Fibroblast of gingiva (primary cell): ENCODE data around the gene PTH1R.

ENCODE experiments used
- DNase-seq: peaks from one replicate; pipeline ENCODE4 v3.0.0-alpha.2; 2011; ENCODE audit warnings: low read depth

Gene PTH1R

DNA sequence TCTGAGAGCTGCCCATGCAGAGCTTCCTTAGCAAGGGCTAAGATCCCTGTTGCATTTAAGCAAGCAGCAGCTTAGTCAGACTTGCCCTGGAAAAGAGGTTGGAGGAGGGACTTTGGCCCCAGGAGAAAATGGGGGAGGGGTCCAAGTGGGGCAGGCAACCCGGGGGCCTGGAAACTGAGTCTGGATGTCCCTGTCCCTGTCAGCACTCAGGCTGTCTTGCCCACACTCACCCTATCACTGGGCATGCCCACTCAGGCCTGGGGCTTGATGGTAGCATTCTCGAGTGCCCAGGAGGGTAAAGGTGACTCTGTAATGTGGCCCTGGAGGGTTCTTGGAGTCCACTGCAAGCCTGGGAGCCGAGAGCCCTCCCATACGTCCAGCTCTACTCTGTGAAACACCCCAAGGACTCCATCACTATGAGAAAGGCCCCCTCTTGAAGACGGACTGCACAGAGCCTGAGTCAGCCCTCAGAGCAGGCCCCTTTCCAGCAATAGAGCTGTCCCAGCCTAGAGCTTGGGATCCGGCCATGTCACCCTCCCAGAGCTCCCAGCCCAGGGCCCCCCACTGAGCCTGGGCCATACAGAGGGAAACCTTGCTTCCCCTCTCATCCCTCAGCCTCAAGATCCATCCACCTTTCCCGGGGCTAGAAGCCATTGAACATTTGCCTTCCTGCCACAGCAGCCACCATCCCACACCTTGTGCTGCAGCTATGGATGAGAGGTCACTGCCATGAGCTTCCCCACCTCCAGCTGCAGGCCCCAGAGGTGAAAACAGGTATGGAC lies 27.6 kb upstream of the PTH1R start:
- DNase-seq = no peak

- no peak for DNase-seq
These were observed 27.1 kb upstream of the PTH1R start for GRCh38 chr3:46850468-46850779.

GRCh38 chr3:46851364-46852333 lies 25.9 kb upstream of the PTH1R start:
- no peak for DNase-seq

- no peak for DNase-seq
These were observed 25.2 kb upstream of the PTH1R start for GRCh38 chr3:46852334-46852720.

GRCh38 chr3:46852839-46853355 lies 24.6 kb upstream of the PTH1R start:
- no peak for DNase-seq

DNA sequence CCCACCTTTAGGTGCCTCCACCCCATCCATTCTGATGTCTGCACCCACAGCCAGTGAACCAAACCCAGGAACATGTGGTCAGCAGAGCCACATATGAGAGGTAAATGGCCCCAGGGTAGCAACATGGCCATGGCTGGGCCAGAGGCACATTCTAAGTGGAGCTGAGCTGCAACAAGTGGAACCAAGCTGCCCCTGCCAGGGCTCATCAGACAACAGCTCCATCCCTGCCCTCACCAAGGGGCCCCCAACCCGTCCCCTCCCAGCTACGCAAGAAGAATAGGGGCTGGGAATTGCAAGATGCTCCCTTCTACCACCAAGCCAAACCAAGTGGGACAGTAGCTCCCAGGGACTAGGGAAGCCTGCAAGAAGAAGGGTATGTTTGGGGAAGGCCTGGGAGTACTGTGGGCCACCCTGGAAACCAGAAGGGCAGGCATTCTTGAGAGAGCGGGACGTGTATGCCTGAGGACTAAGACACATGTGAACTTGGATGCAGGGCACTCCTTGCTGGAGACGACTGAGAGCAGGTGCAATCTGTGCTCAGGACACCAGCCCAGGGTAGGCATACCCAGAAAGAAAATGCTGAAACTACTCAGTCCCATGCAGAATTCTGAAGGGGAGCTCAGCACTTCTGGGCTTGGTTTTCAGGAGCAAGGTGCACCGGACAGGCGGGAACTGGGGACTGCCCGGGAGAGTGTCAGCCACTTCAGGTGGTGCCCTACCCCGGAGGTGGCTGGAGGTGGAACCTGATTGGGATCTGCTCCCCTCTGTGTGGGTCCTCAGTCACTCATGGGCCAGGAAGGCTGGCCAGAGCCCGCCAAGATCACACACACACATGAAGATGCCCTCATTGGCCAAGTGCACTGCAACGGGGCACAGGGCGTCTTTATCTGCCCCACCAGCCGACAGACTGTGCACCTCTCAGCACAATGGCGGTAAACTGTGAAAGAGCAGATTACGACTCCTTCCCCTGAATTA lies 23.8 kb upstream of the PTH1R start:
- no peak for DNase-seq

DNA sequence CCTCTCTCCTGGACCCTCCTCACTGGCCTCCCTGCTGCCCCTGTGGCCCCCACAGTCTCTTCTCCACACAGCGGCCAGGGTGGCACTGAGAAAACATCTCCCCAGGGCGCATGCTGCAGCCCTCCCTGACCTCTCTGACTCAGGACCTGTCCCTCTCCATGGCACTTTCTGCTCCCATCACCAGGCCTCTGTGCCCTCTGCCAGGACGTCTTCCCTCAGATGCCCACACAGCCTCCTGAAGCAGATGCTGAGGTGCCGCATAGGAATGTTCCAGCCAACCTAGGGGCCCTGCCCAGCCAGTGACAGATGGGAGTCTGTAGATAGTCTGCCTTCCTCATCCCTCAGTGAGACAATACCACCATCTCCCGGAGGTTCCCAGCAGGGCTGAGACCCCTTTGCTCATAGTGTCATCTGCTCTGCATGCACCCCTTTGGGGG lies 22.9 kb upstream of the PTH1R start:
- DNase-seq = no peak

DNA sequence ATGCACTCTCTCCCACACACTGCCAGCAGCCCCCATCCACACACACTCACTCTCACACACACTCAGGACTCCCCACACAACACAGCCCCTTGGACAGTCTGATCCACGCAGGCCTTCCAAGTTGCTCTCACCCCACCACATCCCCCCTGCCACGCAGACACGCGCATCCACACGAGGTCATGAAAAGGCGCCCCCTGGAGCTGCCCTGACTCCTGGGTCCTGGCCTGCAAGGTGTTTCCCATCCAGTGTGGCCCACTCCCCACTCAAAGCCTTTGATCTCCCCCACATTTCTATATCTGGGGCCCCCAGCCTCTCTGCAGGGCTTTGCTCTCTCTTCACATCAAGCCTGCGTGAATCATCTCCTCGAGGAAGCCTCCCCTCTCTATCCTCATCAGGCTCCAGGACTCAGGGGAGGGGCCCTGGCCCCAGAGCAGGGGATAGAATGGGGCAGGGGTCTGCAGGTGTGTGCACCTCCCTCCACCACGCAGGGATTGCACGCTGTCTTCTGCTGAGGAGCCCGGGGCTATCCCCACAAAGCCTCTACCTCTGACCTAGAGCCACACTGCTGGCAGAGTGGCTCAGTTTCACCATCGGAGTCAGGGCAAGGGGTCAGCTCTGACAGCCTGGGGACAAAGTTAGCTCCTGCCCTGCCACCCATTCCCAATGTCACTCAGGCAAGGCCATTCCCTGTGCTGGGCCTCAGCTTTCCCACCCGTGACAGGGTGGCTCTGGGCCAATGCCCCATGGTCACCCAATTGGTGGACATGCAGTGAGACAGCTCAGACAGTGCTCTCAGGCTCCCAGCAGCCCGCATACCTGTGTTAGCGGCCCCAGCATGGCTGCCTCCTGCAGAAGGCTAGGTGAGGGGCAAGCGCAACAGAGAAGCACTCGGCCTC lies 20.7 kb upstream of the PTH1R start:
- DNase-seq = no peak

DNA sequence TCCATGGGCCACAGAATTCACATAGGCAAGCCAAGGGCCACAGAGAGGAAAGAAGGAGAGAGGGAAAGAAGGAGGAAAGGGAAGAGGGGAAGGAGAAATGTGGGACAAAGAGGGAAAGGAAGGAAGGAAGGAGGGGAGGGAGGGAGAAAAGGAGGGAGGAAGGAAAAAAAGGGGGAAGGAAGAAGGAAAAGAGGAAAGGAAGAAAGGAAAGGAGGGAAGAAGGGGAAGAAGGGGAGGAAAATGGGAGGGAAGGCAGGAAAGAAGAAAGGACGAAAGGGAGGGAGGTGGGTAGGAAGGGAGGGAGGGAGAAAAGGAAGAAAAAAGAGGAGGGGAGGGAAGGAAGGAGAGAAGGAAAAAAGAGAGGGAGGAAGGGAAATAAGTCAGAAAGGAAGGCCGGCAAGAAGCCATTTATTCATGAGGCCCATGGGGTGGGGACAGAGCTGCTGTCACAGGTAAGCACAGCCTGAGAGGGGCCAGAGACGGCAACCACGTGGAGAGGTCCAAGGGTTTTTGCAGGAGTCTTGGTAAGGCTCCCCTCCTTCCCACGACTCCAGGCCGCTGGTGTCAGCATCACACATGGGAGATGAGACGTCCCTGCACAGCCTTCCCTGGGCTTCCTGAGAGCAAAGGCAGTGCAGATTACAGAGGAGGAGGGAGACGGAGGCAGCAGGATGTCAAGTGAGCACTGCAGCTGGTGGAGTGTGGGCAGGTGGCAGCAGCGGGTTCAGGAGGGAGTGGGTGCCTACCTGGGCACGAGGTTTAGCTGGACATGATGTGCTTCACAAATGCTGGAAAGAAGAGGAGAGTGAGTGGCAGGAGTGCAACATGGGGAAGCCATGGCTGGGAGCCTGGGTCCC lies 19.8 kb upstream of the PTH1R start:
- no peak for DNase-seq

GRCh38 chr3:46858456-46858855 lies 19.1 kb upstream of the PTH1R start:
- DNase-seq = no peak

DNA sequence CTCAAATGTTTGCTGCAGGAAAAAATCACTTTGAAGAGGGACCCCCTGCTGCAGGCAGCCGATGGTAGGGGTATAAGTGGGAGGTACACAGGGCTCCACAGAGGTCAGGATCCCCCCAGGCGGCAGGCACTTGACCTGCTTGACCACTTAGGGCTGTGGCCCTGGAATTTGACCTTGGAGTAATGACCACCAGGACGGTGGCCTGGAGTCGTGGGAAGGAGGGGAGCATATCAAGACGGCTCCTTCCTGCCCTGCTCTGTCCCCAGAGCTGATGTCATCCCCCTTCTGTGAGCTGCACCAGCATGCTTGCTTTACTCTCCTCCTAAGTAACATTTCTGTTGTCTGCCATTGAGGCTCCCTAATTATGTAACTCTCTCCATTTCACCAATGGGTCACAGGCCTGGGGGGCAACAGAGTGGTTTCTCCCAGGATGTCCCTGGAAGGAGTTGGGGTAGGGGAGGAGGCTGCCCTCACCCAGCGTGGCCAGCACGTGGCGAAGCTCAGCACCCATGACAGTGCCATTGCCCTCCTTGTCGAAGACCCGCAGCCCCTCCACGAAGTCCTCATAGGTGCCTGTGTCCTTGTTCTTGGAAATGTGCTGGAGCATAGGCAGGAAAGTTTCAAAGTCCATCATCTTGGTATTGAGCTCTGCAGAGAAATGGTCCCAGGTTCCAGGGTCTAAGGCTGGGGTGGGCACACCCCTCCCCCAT lies 18.4 kb upstream of the PTH1R start:
- DNase-seq = no peak

GRCh38 chr3:46860017-46860809 lies 17.3 kb upstream of the PTH1R start:
- DNase-seq = no peak

- DNase-seq = no peak
These were observed 16.5 kb upstream of the PTH1R start for GRCh38 chr3:46860810-46861604.

DNA sequence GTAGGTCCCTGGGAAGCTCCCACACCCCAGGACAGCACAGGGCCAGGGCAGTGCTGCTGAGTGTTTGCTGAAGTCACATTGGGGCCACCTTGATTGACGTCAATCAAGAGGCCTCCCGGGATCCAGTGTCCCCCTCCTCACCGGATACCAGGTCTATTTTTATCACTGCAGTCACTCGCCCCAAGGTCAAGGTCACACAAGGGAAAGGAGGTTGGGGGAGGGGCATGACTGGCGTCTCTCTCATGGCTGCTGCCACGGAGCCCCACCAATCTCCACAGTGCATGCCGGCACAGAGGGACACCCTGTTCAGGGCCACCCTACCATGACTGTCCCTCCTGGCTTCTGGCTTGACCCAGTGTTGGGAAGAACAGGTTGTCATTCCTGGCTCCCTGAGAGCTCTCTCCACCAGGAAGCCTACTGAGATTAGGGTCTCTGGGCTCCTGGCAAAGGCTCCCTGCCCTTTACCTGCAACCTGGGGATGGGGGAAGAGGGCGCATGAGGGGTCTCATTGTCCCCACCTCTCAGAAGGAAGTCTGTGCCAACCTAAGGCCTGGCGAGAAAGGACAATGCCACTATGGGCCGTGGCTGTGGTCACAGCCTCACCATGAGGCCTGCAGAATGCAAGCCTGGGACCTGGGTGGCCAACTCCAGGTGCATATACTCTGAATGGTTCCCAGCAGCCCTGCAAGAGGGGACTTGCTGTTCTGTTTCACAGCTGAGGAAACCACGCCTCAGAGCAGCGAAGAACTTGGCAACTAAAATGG lies 15.7 kb upstream of the PTH1R start:
- DNase-seq = no peak

DNA sequence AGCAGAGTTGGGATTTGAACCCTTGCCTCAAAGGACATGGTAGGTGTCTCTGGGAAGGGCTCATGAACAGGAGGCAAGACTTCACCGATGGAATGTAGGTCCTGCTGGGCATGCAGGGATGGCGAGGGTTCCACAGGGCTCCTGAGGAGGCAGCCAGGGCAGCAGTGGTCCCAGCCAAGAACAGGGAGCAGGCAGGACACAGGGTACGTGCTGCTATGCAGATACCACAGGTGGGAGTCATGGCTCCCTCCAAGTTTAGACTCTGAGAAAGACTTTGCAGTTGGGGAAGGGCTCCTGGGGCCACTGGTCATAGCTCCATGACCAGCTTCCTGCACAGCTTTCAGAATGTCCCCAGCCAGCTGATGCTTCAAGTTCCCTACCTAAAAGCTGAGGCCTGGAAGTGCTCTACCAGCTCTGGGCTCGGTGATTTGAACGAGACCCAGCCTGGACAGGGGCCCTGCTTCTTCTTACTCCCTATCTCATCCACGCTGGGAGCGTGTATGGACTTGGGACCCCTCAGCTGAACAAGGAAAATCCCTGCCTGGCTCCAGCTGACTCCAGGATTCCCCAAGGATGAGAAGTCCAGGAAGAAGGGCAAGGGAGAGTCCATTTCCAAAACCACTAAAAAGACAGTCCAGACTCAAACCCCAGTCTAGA lies 15.0 kb upstream of the PTH1R start:
- no peak for DNase-seq

DNA sequence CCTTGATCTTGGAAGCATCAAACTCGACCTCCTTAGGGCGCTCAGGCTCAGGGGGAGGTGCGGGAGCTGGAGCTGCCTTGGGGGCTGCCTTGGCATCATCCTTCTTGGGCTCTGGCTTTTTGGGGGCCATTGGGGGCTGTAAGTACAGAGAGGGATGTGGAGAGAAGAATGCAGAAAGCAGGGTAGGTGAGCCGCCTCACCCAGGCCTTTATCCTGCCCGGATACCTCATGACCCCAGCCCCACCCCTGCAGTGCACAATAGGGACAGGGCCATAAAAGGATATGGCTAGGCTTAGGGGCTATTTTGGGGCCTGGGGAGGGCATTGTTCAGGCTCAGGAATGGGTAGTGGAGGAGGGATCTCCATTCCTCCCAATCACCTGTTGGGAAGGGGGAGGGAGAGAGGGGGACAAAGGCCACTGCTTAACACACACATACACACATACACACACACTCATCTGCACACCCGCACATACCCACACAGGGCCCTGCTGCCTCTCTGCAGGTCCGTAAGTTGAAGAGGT lies 14.2 kb upstream of the PTH1R start, which contains the start of gene MYL3:
Gene MYL3, minus strand, starts transcription at position 184 of the 522 bp plus-strand sequence. Its CDS starts 54 bp downstream, at position 130.
- DNase-seq = no peak
